COLO668 (cell line): ENCODE results near the gene UBASH3A.

ENCODE experiments used
- DNase-seq: peaks from one replicate; lab custom pipeline; 2025; ENCODE audit not compliant: unreplicated experiment; lab: John Stamatoyannopoulos, UW

The UBASH3A gene

GRCh38 chr21:42486072-42486471 is 82.4 kb downstream of the UBASH3A start:
- DNase-seq = no peak

DNA sequence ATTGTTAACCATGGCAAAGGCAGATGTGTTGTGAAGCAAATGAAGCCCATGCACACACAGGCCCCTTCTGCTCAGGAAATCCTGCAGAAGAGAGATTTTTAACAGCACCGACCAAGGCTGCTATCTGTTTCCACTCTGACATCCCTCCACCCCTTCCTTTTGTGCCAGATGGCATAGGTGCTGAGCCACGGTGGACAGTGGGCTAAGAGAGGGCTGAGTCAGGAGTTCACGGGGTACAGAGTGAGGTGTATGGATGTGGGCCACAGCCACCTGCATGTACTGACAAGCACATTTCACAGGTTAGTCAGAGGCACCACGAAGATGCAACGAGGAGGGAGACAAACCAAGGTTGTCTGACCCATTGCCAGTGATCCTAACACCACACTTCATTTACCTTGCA is 82.8 kb downstream of the UBASH3A start:
- DNase-seq = no peak

DNA sequence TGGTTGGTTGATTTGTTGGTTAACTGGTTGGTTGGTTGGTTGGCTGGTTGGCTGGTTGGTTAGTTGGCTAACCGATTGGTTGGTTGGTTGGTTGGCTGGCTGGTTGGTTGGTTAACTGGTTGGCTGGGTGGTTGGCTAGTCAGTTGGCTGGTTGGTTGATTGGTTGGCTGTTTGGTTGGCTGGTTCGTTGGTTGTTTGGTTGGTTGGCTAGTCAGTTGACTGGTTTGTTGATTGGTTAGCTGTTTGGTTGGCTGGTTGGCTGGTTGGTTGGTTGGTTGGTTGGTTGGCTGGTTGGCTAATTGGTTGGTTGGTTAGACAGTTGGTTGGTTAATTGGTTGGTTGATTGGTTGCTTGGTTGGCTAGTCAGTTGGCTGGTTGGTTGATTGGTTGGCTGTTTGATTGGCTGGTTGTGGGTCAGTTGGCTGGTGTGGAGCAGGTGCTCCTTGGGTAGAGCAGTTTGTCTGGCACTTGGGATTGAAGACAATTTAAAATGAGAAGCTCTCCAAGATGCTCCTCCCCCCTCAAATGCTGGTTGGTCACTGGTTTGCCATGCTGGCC is 85.4 kb downstream of the UBASH3A start:
- no peak for DNase-seq

- no peak for DNase-seq
Observed at GRCh38 chr21:42489991-42490390, 86.3 kb downstream of the UBASH3A start.

- no peak for DNase-seq
Observed at GRCh38 chr21:42490720-42491119, 87.0 kb downstream of the UBASH3A start.

- DNase-seq = no peak
Observed at GRCh38 chr21:42491328-42491727, 87.6 kb downstream of the UBASH3A start.

DNA sequence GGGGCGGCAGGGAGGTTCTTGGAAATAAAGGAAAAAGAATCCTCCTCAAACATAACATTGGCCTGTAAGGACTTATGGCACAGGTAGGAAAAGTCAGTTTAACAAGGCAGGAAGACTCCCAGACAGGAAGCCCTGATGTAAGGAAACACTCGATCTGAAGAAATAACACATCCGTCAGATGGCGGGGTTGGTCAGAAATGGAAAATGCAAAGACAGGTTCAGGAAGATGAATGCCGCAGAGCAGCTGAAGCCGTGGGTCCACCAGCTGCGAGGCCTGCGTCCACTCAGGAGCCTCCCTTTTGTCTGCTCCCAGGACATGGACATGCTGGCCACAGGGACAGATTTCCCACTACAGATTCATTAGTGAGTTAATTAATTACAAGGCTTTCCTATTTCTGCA is 88.5 kb downstream of the UBASH3A start:
- no peak for DNase-seq

DNA sequence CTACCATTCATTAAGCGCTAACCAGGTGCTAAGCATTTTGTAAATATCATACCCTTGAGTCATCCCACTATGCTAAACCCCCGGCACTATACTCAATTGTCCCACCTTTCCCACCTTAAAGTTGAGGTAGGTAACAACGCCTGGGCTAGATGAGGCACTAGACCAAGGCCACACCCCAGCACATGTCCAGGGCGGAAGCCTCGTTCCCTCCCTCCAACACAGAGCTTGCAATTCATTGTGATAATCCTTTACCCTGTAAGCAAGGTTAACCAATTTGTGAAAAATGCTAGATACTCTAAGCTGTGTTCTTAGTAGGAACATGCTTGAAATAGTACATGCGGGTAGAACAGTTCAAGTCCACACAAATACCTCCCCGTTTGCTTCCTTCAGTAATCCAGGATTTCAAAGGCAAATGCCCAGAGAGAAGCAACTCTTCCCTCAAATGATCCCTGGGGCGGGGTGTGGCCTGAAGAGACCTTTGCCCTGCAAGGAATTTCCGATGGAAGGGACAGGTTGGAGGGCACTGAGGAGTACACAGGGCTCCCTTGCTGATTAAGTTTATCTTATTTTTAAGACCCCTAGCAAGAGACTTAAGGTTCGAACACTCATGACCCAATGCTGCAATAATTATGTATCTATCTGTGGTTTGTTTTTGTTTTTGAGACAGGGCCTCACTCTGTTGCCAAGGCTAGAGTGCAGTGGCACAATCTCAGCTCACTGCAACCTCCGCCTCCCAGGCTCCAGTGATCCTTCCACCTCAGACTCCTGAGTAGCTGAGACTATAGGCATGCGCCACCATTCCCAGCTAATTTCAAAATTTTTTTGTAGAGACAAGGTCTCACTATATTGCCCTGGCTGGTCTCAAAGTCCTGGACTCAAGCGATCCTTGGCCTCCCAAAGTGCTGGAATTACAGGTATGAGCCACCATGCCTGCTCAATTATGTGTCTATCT is 89.7 kb downstream of the UBASH3A start:
- no peak for DNase-seq

DNA sequence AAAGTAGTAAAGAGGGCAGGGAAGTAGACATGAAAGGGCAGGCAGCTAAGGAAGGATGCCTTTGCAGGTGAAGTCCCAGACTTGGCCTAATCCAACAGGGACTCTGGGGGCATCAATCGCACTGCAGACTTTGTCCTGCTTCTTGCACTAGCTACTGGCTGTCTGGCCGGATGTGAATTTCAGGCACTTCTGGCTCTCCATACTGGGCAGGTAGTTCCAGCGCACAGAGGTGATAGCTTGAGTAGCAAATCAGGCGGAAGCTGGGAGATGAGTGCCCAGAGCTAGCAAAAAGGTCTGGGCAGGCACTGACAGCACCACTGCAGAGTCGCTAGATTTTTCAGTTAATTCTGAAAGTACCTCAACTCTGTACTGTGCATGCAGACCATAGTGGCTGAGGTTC is 91.3 kb downstream of the UBASH3A start:
- no peak for DNase-seq

GRCh38 chr21:42495765-42496119 is 92.0 kb downstream of the UBASH3A start:
- peak; percentile 72 for DNase-seq

DNA sequence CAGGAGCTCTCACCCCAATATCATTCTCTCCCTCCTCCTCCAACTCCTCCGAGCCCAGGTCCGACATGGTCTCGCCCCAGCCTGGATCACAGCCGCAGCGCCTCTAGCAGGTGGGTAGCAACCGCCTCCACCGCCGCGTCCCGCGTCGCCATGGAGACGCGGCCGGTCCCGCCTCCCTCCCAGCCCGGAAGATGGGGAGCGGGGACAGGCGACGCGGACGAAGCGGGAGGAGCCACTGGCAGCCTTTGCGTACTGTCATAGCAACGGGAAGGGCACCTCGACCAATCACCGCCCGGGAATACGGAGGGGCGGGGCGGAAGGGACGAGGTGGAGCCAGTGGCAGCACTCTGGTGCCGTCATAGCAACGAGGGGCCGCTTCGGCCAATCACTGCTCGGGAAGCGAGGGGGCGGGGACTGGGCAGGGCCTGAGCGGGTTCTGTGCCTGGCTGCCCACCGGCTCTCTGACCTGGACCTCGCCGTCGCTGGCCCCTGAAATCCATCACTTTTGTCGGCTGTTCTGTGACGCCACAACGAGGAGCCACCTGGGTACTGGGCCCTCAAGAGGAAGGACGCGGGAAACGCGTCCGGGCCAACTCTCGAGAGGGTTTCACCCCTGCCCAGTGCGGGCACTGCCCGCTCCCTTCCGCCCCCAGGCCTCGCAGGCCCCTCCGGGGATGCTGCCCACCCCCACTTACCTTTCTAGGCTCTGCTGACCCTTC is 92.6 kb downstream of the UBASH3A start, which contains the start of gene RSPH1:
Gene RSPH1 (minus strand): TSS at position 105 of the 719 bp plus-strand sequence. CDS start 38 bp downstream, at position 67.
- DNase-seq = peak; percentile 100

GRCh38 chr21:42496839-42497202 is 93.1 kb downstream of the UBASH3A start:
- peak; percentile 50 for DNase-seq
